ENCODE results near the gene FAM118A.

DNA sequence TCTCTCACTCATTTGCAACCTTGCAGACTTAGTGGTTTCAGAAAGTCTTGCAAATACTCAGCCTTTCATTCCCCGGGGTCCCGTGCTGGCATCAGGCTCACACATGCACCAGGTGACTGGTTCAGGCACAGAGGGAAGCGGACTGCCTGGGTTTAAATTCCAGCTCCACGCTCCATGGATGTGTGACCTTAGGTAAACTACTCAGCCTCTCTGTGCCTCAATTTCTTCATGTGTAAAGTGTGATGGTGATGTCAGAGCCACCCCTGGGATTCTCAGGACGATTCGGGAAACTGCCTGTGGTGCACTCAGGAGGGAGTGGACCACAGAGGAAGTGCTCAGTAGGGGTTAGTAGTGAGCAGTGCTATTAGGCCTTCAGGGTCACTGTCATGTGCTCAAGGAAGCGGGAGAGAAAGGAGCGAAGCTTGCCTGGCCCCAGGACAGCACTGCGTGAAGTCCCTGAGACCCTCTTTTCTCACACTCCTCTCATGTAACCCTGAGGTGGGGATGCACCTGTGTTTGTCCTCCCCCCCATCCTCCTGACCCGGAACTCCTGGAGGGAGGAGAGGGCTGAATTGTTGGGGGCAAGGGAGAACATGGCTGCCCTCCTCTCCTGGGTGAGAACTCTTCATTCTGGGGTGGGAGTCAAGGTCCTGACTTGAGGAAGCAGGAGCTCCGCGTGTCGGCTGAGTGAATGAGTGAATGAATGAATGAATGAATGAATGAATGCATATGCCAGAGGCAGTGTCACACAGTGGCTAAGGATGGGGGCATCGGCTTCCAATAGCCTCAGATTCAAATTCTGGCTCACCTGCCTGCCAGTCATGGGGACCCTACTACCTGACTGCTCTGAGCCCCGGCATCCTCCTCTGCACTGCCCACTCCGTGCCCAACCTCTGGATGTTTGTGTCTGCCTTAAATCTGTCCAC is 39.4 kb upstream of the FAM118A start:
- TF ChIP-seq, protein P1, sequence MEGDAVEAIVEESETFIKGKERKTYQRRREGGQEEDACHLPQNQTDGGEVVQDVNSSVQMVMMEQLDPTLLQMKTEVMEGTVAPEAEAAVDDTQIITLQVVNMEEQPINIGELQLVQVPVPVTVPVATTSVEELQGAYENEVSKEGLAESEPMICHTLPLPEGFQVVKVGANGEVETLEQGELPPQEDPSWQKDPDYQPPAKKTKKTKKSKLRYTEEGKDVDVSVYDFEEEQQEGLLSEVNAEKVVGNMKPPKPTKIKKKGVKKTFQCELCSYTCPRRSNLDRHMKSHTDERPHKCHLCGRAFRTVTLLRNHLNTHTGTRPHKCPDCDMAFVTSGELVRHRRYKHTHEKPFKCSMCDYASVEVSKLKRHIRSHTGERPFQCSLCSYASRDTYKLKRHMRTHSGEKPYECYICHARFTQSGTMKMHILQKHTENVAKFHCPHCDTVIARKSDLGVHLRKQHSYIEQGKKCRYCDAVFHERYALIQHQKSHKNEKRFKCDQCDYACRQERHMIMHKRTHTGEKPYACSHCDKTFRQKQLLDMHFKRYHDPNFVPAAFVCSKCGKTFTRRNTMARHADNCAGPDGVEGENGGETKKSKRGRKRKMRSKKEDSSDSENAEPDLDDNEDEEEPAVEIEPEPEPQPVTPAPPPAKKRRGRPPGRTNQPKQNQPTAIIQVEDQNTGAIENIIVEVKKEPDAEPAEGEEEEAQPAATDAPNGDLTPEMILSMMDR (IDR thresholded peaks at IDR 0.05; ENCODE audit: low read length) = no peak
- TF ChIP-seq EZH2 (IDR thresholded peaks at IDR 0.05; ENCODE audit: borderline replicate concordance, low read length) = no peak
